NCI-H2029 treated with DMSO at 0.1 percent for 48 hours (cell line): ENCODE data around the gene ASB2.

Source experiments
- DNase-seq: peaks from one replicate; lab custom pipeline; 2025; lab: John Stamatoyannopoulos, UW

Gene ASB2

GRCh38 chr14:93902619-93903307 is 73.6 kb downstream of the ASB2 start:
- DNase-seq = no peak

GRCh38 chr14:93901813-93902212 is 74.6 kb downstream of the ASB2 start:
- DNase-seq = no peak

GRCh38 chr14:93898731-93899130 is 77.6 kb downstream of the ASB2 start:
- no peak for DNase-seq

- DNase-seq = no peak
Observed at GRCh38 chr14:93898081-93898611, 78.2 kb downstream of the ASB2 start.

- DNase-seq = no peak
Observed at GRCh38 chr14:93897476-93897845, 78.9 kb downstream of the ASB2 start.

GRCh38 chr14:93895023-93895604 is 81.3 kb downstream of the ASB2 start:
- no peak for DNase-seq

- DNase-seq = no peak
Observed at GRCh38 chr14:93893661-93894261, 82.6 kb downstream of the ASB2 start.

- no peak for DNase-seq
Observed at GRCh38 chr14:93892923-93893558, 83.3 kb downstream of the ASB2 start.

GRCh38 chr14:93892505-93892839 is 83.9 kb downstream of the ASB2 start:
- no peak for DNase-seq

GRCh38 chr14:93891756-93892504 is 84.4 kb downstream of the ASB2 start:
- no peak for DNase-seq

GRCh38 chr14:93889739-93890483 is 86.5 kb downstream of the ASB2 start:
- no peak for DNase-seq

- DNase-seq = no peak
Observed at GRCh38 chr14:93888995-93889394, 87.4 kb downstream of the ASB2 start.

- DNase-seq = no peak
Observed at GRCh38 chr14:93884950-93885349, 91.4 kb downstream of the ASB2 start.
